OCI-LY1 (cell line): Measurements from ENCODE around the gene THBS3.
A peak's percentile ranks its signal among the peaks of the same experiment; 100 is the strongest.

Experiments
- H2AFZ ChIP-seq: fragments of 200-600 bp; sonication (generic), shearing (Covaris generic); 2 replicates; pipeline ENCODE4 v1.6.0; 2014; ENCODE audit warnings: antibody characterized with exemption, mild to moderate bottlenecking, low read length
- H3F3A ChIP-seq: fragments of 200-600 bp; sonication (generic), shearing (Covaris generic); 2 replicates; pipeline ENCODE4 v1.6.0; 2014; ENCODE audit warnings: mild to moderate bottlenecking, antibody characterized with exemption, low read length, moderate library complexity; ENCODE audit not compliant: insufficient read depth
- H3K27ac ChIP-seq: fragments of 200-600 bp; sonication (generic); 2 replicates; pipeline ENCODE4 v1.5.1; 2014; ENCODE audit warnings: low read length, mixed run types, mild to moderate bottlenecking, low read depth; ENCODE audit not compliant: poor library complexity, severe bottlenecking
- H3K27me3 ChIP-seq: fragments of 200-600 bp; sonication (generic); 2 replicates; pipeline ENCODE4 v1.6.0; 2014; ENCODE audit warnings: antibody characterized with exemption, mild to moderate bottlenecking, low read length, moderate library complexity; ENCODE audit not compliant: insufficient read depth
- H3K36me3 ChIP-seq: fragments of 200-600 bp; sonication (generic); 2 replicates; pipeline ENCODE4 v1.6.1; 2014; ENCODE audit warnings: mild to moderate bottlenecking, antibody characterized with exemption, low read length, moderate library complexity, mixed read lengths; ENCODE audit not compliant: insufficient read depth
- H3K4me1 ChIP-seq: fragments of 200-600 bp; sonication (generic); 2 replicates; pipeline ENCODE4 v1.5.1; 2014; ENCODE audit warnings: mild to moderate bottlenecking, low read length, moderate library complexity; ENCODE audit not compliant: insufficient read depth, severe bottlenecking
- H3K4me2 ChIP-seq: fragments of 200-600 bp; sonication (generic), shearing (Covaris generic); 2 replicates; pipeline ENCODE4 v1.6.1; 2014; ENCODE audit warnings: low read length
- H3K4me3 ChIP-seq: fragments of 200-600 bp; sonication (generic); 2 replicates; pipeline ENCODE4 v1.5.1; 2014; ENCODE audit warnings: low read length, low read depth, mild to moderate bottlenecking, mixed read lengths; ENCODE audit not compliant: poor library complexity, severe bottlenecking
- H3K79me2 ChIP-seq: fragments of 200-600 bp; shearing (Covaris generic); 2 replicates; pipeline ENCODE4 v1.6.1; 2016; ENCODE audit warnings: mixed run types, low read length, mixed read lengths; ENCODE audit not compliant: insufficient read depth
- H3K9ac ChIP-seq: fragments of 200-600 bp; sonication (generic), shearing (Covaris generic); 2 replicates; pipeline ENCODE4 v1.6.1; 2014; ENCODE audit warnings: mild to moderate bottlenecking, low read length, mixed read lengths
- H3K9me2 ChIP-seq: fragments of 200-600 bp; sonication (generic), shearing (Covaris generic); 2 replicates; pipeline ENCODE4 v1.6.1; 2014; ENCODE audit warnings: low read depth, mild to moderate bottlenecking, low read length, mixed read lengths
- H3K9me3 ChIP-seq: fragments of 200-600 bp; shearing (Covaris generic); 2 replicates; pipeline ENCODE4 v1.6.1; 2014; ENCODE audit warnings: low read length, mixed read lengths
- H4K20me1 ChIP-seq: fragments of 200-600 bp; sonication (generic), shearing (Covaris generic); 2 replicates; pipeline ENCODE4 v1.6.0; 2016; ENCODE audit warnings: mild to moderate bottlenecking, low read length; ENCODE audit not compliant: insufficient read depth
- EZH2 ChIP-seq: fragments of 200-600 bp; sonication (generic), shearing (Covaris generic); IDR thresholded peaks from 2 replicates; pipeline ENCODE4 v1.8.0; 2017; ENCODE audit warnings: borderline replicate concordance, mixed run types, mild to moderate bottlenecking, antibody characterized with exemption, low read length, moderate library complexity, mixed read lengths
- TF ChIP-seq, protein P1 (sequence below): fragments of 200-600 bp; sonication (generic), shearing (Covaris generic); IDR thresholded peaks from 2 replicates; pipeline ENCODE4 v1.5.1; 2017; ENCODE audit warnings: mild to moderate bottlenecking, antibody characterized with exemption, low read length, moderate library complexity, mixed read lengths

Gene THBS3

GRCh38 chr1:155253208-155253607 is 45.5 kb upstream of the THBS3 start:
- TF ChIP-seq, protein P1, sequence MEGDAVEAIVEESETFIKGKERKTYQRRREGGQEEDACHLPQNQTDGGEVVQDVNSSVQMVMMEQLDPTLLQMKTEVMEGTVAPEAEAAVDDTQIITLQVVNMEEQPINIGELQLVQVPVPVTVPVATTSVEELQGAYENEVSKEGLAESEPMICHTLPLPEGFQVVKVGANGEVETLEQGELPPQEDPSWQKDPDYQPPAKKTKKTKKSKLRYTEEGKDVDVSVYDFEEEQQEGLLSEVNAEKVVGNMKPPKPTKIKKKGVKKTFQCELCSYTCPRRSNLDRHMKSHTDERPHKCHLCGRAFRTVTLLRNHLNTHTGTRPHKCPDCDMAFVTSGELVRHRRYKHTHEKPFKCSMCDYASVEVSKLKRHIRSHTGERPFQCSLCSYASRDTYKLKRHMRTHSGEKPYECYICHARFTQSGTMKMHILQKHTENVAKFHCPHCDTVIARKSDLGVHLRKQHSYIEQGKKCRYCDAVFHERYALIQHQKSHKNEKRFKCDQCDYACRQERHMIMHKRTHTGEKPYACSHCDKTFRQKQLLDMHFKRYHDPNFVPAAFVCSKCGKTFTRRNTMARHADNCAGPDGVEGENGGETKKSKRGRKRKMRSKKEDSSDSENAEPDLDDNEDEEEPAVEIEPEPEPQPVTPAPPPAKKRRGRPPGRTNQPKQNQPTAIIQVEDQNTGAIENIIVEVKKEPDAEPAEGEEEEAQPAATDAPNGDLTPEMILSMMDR, result no peak
- no peak for TF ChIP-seq EZH2
- Histone ChIP-seq H3K4me2 (peak overlapping the region; percentile 86), H4K20me1 (no peaks in the 10 kb centered on the region), H3F3A (no peaks in the 10 kb centered on the region), H3K9me3 (no peaks in the 10 kb centered on the region), H3K9me2 (no peaks in the 10 kb centered on the region), H2AFZ (no peak overlapping the region), H3K79me2 (no peaks in the 10 kb centered on the region), H3K4me3 (peak overlapping the region; percentile 72), H3K4me1 (peaks cover 47% of the 10 kb centered on the region), H3K27me3 (no peaks in the 10 kb centered on the region), H3K36me3 (peaks cover 8% of the 10 kb centered on the region; the same call in 1 of the 2 replicates), H3K27ac (peak overlapping the region; percentile 55), H3K9ac (peak overlapping the region; percentile 68; the same call in 1 of the 2 replicates)

DNA sequence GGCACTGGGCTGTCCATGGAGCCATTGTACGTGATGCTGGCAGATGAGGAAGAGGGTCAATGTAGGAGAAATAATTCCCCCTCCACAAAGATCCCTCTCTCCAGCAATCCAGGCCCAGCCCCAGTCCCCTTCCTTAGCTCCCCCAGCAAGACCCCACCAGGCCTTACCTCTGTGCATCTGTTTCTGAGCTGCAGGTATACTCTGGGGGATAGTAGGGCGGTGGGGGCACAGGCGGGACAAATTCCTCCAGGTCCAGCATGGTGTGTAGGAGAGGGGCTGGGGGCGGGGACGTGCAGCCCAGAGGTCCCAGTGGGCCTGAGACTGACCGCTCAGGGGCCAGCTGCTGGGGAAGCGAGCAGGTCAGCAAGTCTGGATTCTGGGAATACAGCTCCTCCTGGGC is 43.9 kb upstream of the THBS3 start:
- H3K36me3 ChIP-seq, result no peaks in the 10 kb centered on the region
- H3K79me2 ChIP-seq, result no peaks in the 10 kb centered on the region
- H3K9me3 ChIP-seq, result no peaks in the 10 kb centered on the region
- no peak overlapping the region; the same call in 1 of the 2 replicates for H3K9ac ChIP-seq
- H3K4me3 ChIP-seq, result no peak overlapping the region
- H3K27me3 ChIP-seq, result no peaks in the 10 kb centered on the region
- no peaks in the 10 kb centered on the region for H4K20me1 ChIP-seq
- H3F3A ChIP-seq, result peaks cover 4% of the 10 kb centered on the region; the same call in 1 of the 2 replicates
- TF ChIP-seq, protein P1, result no peak
- no peak for TF ChIP-seq EZH2
- no peak overlapping the region for H2AFZ ChIP-seq
- no peaks in the 10 kb centered on the region for H3K9me2 ChIP-seq
- no peak overlapping the region for H3K4me2 ChIP-seq
- peaks cover 51% of the 10 kb centered on the region for H3K4me1 ChIP-seq
- peak overlapping the region; percentile 54 for H3K27ac ChIP-seq

GRCh38 chr1:155250633-155251449 is 43.1 kb upstream of the THBS3 start:
- Histone ChIP-seq H3K36me3 (no peaks in the 10 kb centered on the region), H3K4me1 (peaks cover 47% of the 10 kb centered on the region), H3K9me2 (no peaks in the 10 kb centered on the region), H4K20me1 (no peaks in the 10 kb centered on the region), H2AFZ (no peak overlapping the region), H3K9me3 (no peaks in the 10 kb centered on the region), H3K27me3 (no peaks in the 10 kb centered on the region), H3K79me2 (no peaks in the 10 kb centered on the region), H3F3A (peaks cover 6% of the 10 kb centered on the region; the same call in 1 of the 2 replicates), H3K4me3 (peak overlapping the region; percentile 65), H3K27ac (peak overlapping the region; percentile 54), H3K9ac (peak overlapping the region; percentile 70), H3K4me2 (peak overlapping the region; percentile 84)
- TF ChIP-seq, protein P1, result peak; percentile 99
- TF ChIP-seq EZH2, result no peak
